SIG-M5 (cell line): ENCODE measurements around the gene SOX13.

Experiments used
- DNase-seq: peaks from one replicate; lab custom pipeline; 2025; lab: John Stamatoyannopoulos, UW

The SOX13 gene

DNA sequence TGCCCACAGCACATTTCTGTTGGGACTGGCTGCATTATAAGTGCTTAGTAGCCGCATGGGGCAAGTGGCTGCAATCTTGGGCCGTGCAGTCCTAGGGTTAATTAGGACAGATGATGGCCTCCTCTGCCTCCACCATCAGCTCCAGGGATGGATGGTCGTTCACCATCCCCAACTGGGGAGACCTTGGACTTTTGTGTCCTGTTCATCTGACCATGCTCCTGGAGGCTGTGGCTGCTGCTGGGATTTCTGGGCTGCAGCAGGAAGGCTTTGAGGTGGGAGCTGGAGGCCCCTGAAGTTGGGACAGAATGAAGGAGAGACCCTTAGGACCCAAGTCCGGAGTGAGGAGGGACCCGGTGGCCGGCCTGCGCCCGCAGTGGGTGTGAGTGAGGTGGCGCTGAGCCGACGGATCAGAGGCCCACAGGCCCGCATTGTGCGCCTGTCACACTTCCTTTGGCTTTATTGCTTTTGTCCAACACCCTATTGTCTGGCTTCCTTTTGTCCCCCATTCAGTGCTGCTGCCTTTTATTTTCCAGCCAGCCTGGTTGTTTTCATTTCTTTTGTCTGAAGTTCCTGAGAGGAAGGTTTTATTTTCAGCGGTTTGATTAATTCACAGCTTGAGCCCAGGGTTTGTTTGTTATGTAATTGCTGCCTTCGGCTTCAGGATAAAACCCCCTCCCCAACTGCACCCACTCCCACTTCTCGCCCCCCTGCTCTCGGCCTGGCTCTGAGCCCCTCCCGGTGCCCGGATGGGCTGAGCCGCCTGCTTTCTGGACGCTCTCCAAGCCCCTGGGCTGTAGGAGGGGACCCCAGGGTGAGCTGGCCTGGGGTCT, 35.6 kb downstream of the SOX13 start:
- DNase-seq = no peak

DNA sequence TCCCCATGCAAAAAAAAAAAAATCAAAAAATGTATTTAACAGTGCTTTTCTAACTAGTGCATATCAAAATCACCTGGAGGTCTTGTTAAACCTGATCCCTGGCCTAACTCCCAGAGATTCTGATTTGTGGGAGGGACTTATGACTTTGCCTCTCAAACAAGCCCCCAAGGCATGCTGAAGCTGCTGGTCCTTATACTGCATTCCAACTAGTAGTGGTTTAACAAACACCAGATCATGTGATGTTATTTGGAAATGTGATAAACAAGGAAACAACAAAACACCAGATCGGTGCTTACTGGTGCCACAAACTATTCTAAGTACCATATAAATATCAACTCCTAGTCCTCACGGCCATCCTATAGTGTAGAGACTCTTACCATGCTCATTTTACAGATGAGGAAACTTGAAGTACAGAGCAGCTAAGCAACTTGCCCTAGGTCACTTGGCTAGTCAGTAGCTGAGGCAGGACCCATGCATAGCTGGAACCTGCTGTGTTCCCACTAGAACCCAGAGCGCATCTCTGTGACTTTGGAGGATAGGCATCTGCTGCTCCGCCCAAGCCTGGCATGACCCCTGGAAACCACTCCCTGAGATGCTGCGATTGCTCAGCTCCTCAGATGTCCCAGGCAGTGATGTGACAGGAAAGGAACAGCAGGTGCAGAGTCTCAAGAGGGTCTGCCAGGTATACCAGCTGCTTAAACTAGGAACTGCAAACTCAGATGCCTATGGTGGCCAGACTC, 38.1 kb downstream of the SOX13 start:
- DNase-seq = no peak

DNA sequence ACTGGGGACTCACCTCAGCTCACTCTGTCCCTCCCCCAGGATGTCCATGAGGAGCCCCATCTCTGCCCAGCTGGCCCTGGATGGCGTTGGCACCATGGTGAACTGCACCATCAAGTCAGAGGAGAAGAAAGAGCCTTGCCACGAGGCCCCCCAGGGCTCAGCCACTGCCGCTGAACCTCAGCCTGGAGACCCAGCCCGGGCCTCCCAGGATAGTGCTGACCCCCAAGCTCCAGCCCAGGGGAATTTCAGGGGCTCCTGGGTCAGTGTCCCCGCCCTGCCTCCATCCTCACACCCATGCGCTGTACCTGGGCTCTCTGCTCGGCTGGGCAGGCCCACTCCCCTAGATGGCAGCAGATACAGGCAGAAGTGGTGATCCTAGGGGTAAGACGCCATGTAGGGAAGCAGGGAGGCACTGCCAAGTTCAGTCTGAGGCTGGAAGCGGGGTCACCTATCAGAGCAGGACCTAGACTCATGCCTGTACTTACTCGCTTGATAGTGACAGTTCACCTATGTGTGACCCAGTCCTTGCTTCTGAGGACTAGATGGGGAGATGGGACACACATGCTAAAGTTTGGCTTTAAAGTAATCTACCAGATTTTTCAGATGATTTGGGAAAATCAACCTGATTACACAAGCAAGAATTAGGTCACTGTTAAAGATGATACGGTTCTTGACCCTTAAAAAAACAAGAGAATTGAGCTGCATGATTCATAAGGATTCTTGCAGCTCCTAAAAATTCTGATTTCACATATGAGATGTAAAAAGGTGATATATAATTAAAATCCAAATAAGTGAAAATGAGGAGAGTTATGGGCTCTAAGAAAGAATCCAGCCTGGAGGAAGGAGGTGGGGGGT, 40.2 kb downstream of the SOX13 start:
- DNase-seq = no peak

DNA sequence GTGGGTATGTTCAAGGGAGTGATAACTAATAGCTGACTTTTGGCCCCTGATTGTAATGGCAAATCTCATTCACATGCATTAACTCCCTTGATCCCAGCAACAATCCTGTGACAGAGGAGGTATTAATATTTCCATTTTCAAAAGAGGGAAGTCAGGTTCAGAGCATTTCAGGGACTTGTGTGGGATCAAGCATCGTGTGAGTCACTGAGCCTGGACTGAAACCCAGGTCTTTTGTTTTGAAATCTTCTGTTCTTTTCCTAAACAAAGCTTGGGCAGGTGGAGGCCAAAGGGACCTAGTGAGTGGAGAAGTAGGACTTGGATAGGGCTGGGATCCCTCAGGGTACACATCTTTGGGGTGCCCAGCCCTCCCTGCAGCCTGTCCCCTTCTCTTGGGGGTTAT, 41.0 kb downstream of the SOX13 start:
- no peak for DNase-seq

DNA sequence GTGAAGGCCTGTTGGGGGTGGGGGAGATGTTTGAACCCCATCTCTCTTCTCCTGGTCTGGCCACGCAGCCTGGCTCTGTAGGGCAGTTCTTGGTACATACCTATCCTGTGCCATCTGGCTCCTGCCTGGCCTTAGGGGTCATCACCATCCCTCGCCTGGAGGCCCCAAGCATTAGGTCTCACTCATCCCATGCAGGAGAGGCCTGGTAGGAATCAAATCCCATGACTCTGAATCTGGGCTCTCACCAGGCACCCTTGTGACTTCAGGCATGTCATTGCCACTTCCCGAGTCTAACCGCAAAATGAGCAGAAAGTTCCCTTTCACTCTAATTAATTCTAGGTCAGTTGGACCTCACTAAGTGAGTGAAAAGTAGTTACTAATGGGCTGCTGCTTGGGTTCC, 41.7 kb downstream of the SOX13 start:
- no peak for DNase-seq

- no peak for DNase-seq
These were observed 42.2 kb downstream of the SOX13 start for GRCh38 chr1:204115116-204115515.

DNA sequence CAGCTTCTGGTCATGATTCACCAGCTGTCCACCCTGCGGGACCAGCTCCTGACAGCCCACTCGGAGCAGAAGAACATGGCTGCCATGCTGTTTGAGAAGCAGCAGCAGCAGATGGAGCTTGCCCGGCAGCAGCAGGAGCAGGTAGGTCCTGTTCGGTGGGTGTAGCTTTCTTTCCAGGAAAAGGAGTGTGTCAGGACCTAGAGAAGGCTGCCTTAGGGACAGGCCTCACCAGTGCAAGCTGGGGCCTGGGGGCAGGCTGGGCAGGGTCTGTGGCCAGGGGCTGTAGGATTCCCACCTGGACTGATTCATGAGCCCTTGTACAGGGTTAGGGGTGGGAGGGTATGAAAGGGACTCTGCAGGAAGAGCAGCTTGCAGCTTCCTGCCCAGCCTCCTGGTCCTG, 43.6 kb downstream of the SOX13 start:
- no peak for DNase-seq

DNA sequence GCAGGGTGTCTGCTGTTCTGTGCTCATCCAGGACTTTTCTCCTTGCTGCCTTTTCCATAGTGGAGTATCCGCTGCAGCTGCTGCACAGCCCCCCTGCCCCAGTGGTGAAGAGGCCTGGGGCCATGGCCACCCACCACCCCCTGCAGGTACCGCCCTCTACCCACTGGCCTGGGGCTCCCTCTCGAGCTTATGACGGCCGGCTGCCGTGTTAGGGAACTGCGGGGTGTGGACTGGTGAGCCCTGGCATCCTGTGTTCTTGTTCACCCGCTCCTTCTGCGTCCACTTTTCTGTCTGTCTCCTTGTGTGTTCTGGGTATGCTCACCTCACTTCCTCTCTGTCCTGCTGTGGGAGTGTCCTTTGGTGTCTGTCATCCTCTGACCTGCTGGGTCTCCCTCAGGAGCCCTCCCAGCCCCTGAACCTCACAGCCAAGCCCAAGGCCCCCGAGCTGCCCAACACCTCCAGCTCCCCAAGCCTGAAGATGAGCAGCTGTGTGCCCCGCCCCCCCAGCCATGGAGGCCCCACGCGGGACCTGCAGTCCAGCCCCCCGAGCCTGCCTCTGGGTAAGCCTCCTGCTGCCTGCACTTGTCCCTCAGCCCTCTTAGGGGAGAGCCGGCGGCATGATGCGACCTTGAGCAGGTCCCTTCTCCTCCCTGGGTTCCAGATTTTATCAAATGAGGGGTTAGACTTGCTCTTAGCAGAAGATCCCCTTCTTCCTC, 49.1 kb downstream of the SOX13 start:
- DNase-seq = no peak

DNA sequence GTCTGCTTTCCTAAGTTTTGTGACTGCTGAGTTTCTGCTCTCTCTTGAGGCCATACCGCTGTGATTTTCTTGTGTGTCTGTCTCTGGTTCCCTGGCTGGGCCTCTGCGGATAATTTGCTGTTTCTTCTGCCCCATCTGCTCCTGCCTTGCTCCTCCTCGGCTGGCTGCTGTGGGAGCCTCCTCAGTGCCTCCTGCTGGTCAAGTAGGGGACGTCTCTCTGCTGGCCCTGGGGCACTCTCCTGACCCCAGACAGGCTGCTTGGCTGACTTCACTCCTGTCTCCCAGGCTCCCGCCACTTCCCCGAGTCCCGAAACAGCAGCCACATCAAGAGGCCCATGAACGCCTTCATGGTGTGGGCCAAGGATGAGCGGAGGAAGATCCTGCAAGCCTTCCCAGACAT, 50.5 kb downstream of the SOX13 start:
- no peak for DNase-seq

- no peak for DNase-seq
These were observed 51.7 kb downstream of the SOX13 start for GRCh38 chr1:204124639-204125038.

DNA sequence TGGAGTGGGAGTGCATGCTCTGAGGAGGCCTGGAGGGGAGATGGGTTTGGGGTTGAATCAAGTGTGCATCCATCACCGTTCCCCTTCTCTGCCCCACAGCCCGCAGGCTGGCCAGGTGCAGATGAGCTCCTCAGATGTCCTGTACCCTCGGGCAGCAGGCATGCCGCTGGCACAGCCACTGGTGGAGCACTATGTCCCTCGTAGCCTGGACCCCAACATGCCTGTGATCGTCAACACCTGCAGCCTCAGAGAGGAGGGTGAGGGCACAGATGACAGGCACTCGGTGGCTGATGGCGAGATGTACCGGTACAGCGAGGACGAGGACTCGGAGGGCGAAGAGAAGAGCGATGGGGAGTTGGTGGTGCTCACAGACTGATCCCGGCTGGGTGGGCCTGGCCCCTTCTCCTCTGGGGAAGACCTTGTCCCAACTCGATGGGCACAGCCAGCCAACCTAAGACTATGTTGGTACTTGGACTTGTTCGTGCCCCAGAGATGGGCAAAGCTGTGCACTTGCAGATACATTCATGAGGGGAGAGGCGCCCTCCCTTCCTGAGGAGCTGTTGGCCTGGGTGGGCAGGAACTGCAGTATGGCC, 52.9 kb downstream of the SOX13 start:
- no peak for DNase-seq

GRCh38 chr1:204126386-204126785, 53.5 kb downstream of the SOX13 start:
- no peak for DNase-seq

- DNase-seq = no peak
These were observed 54.0 kb downstream of the SOX13 start for GRCh38 chr1:204126956-204127355.

- DNase-seq = no peak
These were observed 54.8 kb downstream of the SOX13 start for GRCh38 chr1:204127597-204128242.

GRCh38 chr1:204128464-204128963, 55.6 kb downstream of the SOX13 start:
- no peak for DNase-seq

- no peak for DNase-seq
These were observed 56.3 kb downstream of the SOX13 start for GRCh38 chr1:204128964-204129896.

- DNase-seq = no peak
These were observed 57.3 kb downstream of the SOX13 start for GRCh38 chr1:204130178-204130577.

- no peak for DNase-seq
These were observed 58.3 kb downstream of the SOX13 start for GRCh38 chr1:204130981-204131892.

GRCh38 chr1:204131978-204132377, 59.1 kb downstream of the SOX13 start:
- no peak for DNase-seq
